Measurements from ENCODE around the gene ABCC5.
"Not testable (repeated sequence)": the region's sequence is repeated elsewhere in the genome, so short reads cannot be mapped to it uniquely, and the experiment has no call there.

ABCC5 gene

DNA sequence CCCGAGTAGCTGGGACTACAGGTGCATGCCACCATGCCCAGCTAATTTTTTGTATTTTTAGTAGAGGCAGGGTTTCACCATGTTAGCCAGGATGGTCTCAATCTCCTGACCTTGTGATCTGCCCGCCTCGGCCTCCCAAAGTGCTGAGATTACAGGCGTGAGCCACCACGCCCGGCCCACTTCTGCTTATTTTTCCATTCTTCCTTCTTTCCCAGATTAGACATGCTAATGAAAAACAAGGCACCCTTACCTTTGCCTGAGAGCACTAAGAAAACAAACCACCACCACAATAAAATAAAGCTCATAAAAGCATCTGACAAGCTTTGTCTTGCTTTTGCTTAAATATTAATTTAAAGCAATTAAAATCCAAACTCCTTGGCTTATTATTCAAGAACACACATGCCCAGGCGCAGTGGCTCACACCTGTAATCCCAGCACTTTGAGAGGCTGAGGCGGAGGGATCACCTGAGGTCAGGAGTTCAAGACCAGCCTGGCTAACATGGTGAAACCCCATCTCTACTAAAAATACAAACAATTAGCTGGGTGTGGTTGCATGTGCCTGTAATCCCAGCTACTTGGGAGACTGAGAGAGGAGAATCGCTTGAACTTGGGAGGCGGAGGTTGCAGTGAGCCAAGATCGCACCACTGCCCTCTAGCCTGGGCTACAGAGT lies 10.4 kb downstream of the ABCC5 start:
- not testable (repeated sequence) for H3K4me3 Mint-ChIP-seq, DNase-seq, H3K27ac Mint-ChIP-seq, H3K9me3 Mint-ChIP-seq, H3K27me3 Mint-ChIP-seq
- Mint-ChIP-seq H3K36me3 (peaks cover 12% of the 10 kb centered on the region), H3K4me1 (peaks cover 10% of the 10 kb centered on the region)
- CTCF ChIA-PET, result interaction anchor here (1.7 to 2.9 kb wide), 2 partner anchors 9 to 220 kb away, joined by 3 to 13 read pairs; no protein-coding TSS in a partner anchor

DNA sequence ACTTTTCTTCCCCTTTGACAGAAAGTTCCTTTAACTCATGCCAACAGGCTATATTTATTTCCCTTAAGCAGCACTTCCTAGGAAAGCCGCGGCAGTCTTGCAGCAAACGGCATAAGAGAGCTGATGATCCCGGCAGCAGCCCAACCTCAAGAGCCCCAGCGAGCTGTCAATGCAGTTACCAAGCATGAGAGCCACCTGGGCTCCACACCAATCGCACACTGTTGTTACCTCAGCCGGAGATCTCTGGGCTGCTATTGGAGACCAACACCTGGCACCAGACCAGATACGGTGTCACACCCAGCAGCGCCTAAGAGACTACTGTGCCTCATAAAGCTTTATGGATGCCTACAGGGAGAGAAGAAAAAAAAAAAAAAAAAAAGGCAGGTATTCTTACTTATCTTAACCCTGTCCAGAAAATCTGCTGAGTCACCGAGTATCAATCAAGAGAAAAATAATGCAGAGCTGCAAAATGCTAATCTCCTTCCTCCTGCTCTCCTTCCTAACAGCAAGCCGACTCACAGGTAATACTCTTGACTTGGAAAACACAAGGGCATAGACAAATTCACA lies 11.7 kb downstream of the ABCC5 start:
- H3K27me3 Mint-ChIP-seq, result no peaks in the 10 kb centered on the region
- H3K9me3 Mint-ChIP-seq, result no peaks in the 10 kb centered on the region
- peaks cover 12% of the 10 kb centered on the region for H3K36me3 Mint-ChIP-seq
- peak overlapping the region; percentile 5 for H3K27ac Mint-ChIP-seq
- CTCF ChIA-PET, result interaction anchor here (0.7 to 2.9 kb wide), 4 partner anchors 10 to 222 kb away, joined by 3 to 13 read pairs (median 5); partner anchors contain the start of gene ABCC5
- DNase-seq, result peak; percentile 32
- no peak overlapping the region for H3K4me3 Mint-ChIP-seq
- peaks cover 10% of the 10 kb centered on the region for H3K4me1 Mint-ChIP-seq

DNA sequence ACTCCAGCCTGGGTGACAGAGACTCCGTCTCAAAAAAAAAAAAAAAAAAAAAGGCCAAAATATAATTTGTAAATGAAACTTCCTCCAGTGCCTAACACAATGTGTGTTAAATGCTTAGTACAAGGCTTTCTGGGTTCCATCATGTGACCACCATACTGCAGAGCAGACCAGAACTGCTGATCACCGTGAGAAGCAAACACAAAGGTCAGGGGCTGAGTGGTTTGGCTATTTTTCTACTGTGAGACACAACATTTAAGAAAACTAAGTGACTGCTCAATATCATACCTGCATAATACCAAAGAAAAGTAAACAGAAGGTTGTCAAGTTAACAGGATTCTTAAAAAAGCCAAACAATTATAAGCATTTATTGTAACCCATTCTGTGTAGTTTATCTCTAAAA lies 13.2 kb downstream of the ABCC5 start:
- no peak for DNase-seq
- CTCF ChIA-PET, result interaction anchor here (1.8 kb wide), 1 partner anchor 13 kb away, joined by 7 read pairs; the partner anchor contains the start of gene ABCC5
- Mint-ChIP-seq H3K27me3 (no peaks in the 10 kb centered on the region), H3K27ac (no peak overlapping the region), H3K9me3 (no peaks in the 10 kb centered on the region), H3K4me1 (peaks cover 10% of the 10 kb centered on the region), H3K4me3 (no peak overlapping the region), H3K36me3 (peaks cover 10% of the 10 kb centered on the region)

DNA sequence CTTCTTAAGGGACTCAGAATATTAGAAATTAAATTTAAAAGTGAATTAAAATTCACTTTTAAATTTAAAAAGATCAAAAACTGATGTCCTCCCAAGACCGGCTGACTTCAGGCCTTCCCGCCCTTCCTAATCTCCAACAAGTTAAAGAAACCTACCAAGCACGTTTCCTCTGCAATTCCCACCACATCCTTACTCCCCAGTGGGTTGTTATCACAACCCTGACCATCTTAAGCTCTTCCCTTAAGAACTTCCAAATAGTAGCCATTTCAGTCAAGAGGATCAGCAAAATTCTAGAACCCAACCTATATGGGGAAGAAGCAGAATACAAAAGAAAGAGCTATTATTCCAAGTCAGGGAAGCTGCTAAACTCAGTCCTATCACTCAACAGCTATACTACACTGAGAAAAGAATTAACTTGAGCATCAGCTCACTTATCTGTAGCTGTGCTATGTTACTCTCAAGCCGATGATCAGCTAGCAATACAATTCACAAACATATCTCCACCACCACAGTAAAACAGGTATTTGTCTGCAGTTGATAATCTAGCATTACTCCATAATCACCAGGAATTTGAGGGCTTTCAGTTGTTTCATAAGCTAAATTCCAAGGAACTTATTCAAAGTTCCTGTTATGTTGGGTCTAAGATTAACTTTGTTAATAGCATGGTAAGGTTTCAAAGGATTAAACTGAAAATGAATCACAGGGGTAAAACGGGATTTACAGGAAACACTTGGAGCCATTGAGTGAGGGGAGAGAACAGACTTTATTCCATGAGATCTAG lies 14.3 kb downstream of the ABCC5 start:
- no peaks in the 10 kb centered on the region for H3K9me3 Mint-ChIP-seq
- H3K4me3 Mint-ChIP-seq, result no peak overlapping the region
- no peak for DNase-seq
- no peaks in the 10 kb centered on the region for H3K27me3 Mint-ChIP-seq
- peaks cover 6% of the 10 kb centered on the region for H3K36me3 Mint-ChIP-seq
- no peak overlapping the region for H3K27ac Mint-ChIP-seq
- CTCF ChIA-PET, result no interaction called here
- H3K4me1 Mint-ChIP-seq, result peaks cover 10% of the 10 kb centered on the region

DNA sequence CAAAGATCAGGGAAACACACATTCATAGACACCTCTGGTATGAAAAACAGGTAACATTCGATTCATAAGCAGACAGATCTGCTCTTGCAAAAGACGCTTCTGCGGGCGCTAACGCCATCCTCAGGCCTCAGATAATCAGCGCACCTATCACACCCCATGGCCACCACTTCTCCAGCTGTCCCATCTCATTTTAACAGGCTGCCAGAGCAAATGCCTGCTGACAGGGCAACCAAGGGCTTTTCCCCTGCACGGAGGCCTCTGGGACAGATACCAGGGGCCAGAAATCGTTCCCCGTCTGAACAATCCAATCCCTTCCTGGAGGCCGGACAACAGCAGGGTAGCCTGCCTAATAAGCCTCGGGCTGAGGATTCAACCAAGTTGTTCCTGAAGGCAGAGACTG lies 15.2 kb downstream of the ABCC5 start:
- CTCF ChIA-PET, result interaction anchor here (0.7 kb wide), 1 partner anchor 98 kb away, joined by 3 read pairs; no protein-coding TSS in a partner anchor
- no peaks in the 10 kb centered on the region for H3K9me3 Mint-ChIP-seq
- H3K27ac Mint-ChIP-seq, result no peak overlapping the region
- no peak for DNase-seq
- H3K4me1 Mint-ChIP-seq, result peaks cover 10% of the 10 kb centered on the region
- no peak overlapping the region for H3K4me3 Mint-ChIP-seq
- H3K36me3 Mint-ChIP-seq, result peaks cover 4% of the 10 kb centered on the region
- H3K27me3 Mint-ChIP-seq, result no peaks in the 10 kb centered on the region

DNA sequence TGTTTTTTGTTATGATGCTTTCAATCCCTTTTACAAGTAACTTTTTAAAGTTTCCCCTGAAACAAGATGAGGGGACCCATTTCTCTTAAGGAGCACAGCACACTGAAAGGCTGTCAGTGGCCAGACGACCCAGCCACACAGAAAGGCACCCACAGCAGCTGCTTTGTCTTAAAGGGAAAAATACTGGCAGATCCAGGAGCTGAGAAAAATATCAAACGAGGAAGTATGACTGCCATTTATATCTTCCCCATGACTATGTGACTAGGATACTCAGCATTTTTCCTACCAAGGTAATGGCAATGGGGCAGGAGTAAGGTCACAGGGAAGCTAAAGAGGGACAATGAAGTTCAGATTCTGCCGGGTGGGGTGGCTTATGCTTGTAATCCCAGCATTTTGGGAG lies 15.9 kb downstream of the ABCC5 start:
- no peak for DNase-seq
- no peak overlapping the region for H3K27ac Mint-ChIP-seq
- CTCF ChIA-PET, result interaction anchor here (0.7 kb wide), 1 partner anchor 98 kb away, joined by 3 read pairs; no protein-coding TSS in a partner anchor
- no peaks in the 10 kb centered on the region for H3K9me3 Mint-ChIP-seq
- H3K36me3 Mint-ChIP-seq, result peaks cover 4% of the 10 kb centered on the region
- no peak overlapping the region for H3K4me3 Mint-ChIP-seq
- H3K27me3 Mint-ChIP-seq, result no peaks in the 10 kb centered on the region
- H3K4me1 Mint-ChIP-seq, result peaks cover 10% of the 10 kb centered on the region

DNA sequence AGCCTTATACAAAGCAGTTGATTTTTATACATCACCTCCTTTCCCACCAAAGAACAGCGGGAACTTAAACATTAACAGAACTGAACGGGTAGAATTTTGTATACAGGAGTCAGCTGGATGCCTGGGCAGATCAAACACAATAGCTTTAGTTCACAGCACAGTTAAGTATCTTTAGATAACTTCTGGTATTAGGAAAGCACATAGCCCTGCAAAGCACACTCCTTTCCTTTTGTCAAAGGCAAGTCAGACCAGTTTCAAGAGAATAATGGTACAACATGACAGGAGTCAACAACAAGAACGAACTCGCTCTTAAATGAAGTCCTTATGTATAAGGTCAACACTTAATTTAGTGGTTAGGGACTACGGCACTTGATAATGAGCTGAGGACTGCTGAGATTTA lies 26.3 kb downstream of the ABCC5 start:
- Mint-ChIP-seq H3K4me1 (peaks cover 2% of the 10 kb centered on the region), H3K9me3 (no peaks in the 10 kb centered on the region), H3K4me3 (no peak overlapping the region), H3K27ac (no peak overlapping the region), H3K36me3 (peaks cover 9% of the 10 kb centered on the region), H3K27me3 (no peaks in the 10 kb centered on the region)
- DNase-seq, result no peak
- CTCF ChIA-PET, result interaction anchor here (0.6 kb wide), 1 partner anchor 8 kb away, joined by 3 read pairs; no protein-coding TSS in a partner anchor

DNA sequence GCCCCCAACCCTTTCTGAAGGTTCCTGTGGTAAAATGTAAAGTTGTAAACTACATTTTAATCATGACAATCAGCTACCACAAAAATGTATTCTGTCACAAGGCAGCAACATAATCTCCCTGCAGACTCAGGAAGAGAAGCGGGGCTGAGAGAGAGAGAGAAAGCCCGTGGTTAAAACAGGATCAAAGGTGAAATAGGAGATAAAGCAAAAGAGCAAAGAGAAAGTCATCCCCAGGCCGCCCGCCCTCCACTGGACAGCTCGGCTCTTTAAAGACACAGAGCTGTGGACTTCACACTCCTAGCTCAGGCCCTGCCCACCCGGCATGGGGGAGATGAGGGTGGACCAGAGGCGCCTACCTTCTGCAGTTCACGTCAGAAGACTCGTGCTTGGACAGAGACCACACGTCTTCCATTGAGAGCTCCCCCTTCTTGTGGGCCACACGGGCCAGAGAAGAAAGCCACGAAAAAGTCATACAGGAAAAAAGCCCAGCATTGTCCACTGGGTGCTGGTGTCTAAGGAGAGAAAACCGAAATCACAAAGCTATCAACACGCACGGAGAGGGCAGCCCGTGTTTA lies 29.4 kb downstream of the ABCC5 start:
- Mint-ChIP-seq H3K36me3 (peaks cover 9% of the 10 kb centered on the region), H3K27ac (no peak overlapping the region), H3K9me3 (no peaks in the 10 kb centered on the region), H3K4me3 (no peak overlapping the region), H3K27me3 (no peaks in the 10 kb centered on the region), H3K4me1 (peaks cover 10% of the 10 kb centered on the region)
- CTCF ChIA-PET, result interaction anchor here (1.0 kb wide), 1 partner anchor 30 kb away, joined by 3 read pairs; the partner anchor contains the start of gene ABCC5
- DNase-seq, result no peak

DNA sequence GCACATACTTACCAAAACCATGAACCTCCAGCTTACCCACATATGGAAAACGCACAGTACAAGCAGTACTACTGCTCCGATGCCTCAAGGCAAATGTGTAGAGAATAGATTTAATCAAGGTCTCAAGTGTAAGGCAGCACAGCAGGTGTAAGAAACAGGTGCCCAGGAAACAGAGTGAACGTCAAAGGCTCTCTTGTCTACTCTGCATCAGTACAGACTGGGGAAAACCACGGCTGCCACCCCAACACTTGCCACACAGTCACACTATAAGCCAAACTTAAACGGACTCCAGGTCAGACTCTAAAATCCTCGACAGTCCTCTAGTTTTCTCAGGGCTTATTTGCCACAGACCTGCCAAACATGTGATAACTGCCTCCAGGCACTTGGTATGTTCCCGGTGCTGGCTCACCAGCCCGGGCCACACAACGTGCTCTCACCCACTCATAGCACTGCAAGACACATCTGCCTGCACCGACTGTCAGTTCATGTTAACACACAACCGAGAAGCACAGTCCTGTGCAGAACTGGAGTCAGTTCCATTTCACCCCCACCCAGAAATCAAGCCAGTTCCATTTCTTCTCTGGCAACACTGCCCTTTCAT lies 30.6 kb downstream of the ABCC5 start:
- Mint-ChIP-seq H3K4me3 (no peak overlapping the region), H3K27me3 (no peaks in the 10 kb centered on the region), H3K36me3 (peaks cover 9% of the 10 kb centered on the region), H3K4me1 (peaks cover 10% of the 10 kb centered on the region), H3K27ac (no peak overlapping the region), H3K9me3 (no peaks in the 10 kb centered on the region)
- no peak for DNase-seq
- CTCF ChIA-PET, result no interaction called here

DNA sequence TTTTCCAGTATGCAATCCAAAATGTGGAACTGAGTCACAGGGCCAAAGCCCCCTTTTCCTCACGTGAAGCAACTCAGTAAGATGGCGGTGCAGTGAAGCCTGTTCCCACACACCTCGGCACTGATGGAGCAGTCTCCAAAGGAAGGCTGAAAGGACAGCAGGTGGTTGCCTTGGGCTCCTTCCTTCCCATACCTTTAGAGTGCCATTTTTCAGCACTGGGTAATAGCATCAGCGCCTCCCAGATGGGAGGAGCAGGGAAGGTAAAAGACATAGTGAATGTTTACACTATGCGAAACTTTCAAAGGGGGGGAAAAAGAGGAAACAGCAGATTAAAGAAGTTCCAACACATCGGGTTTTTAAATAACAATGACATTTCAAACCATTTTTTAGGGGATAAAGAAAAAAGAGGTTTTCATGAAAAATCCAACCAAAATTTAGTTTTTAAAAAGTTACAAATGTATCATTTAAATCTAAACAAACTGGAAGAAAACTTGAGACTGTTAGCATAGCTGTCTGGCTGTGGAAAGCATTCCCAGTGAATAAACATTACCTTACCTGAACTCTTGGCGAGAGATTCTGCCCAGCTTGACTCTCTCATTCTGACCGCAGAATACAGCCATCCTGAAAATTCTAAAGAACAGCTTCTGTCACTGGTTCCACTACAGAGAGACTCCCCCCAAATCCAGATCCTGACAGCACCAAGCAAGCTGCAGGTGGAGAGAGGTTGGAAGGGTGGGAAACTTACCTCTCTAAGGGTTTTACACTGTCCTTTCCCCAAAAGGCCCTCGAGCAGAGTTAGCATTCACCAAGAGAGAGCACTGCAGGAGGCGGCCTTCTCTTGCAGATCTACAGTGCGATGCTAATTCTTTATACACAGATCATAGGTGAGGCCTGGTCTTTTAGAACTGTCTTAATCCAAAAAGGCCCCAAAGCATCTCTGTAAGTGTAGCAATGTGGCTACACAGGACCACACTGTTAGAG lies 32.6 kb downstream of the ABCC5 start:
- H3K9me3 Mint-ChIP-seq, result no peaks in the 10 kb centered on the region
- H3K4me3 Mint-ChIP-seq, result no peak overlapping the region
- H3K27me3 Mint-ChIP-seq, result no peaks in the 10 kb centered on the region
- CTCF ChIA-PET, result no interaction called here
- no peak for DNase-seq
- peaks cover 9% of the 10 kb centered on the region for H3K36me3 Mint-ChIP-seq
- no peak overlapping the region for H3K27ac Mint-ChIP-seq
- peaks cover 10% of the 10 kb centered on the region for H3K4me1 Mint-ChIP-seq

DNA sequence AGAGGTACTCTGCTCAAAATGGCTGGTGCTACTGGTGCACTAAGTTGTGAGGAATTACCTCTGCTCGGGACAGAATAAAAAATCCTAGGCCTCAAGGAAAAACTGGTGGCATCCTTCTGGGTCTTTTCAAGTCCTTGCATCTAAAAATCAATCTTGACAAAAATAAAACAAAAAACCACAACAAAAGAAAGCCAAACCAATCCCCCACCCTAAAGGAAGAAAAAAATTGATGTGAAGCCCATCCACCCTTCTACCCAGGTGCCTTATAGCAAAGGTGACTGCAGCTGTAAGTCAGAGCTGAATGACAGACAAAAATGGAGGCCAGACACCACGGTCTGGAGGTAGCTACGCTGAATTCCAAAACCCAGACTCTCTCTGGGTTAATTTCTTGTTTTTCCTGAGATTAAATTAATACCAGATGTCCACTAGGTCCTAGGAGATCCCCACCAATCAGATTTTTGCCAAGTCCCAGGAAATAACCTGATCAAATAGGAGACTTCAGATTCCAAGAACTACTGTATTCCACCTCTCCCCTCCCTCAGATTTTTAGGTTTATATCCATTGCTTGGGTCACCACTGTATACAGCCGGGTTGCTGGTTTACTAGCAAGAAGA lies 33.5 kb downstream of the ABCC5 start:
- DNase-seq, result no peak
- Mint-ChIP-seq H3K27ac (no peak overlapping the region), H3K4me1 (peaks cover 10% of the 10 kb centered on the region), H3K9me3 (no peaks in the 10 kb centered on the region), H3K4me3 (no peak overlapping the region), H3K36me3 (peaks cover 9% of the 10 kb centered on the region), H3K27me3 (no peaks in the 10 kb centered on the region)
- CTCF ChIA-PET, result no interaction called here

DNA sequence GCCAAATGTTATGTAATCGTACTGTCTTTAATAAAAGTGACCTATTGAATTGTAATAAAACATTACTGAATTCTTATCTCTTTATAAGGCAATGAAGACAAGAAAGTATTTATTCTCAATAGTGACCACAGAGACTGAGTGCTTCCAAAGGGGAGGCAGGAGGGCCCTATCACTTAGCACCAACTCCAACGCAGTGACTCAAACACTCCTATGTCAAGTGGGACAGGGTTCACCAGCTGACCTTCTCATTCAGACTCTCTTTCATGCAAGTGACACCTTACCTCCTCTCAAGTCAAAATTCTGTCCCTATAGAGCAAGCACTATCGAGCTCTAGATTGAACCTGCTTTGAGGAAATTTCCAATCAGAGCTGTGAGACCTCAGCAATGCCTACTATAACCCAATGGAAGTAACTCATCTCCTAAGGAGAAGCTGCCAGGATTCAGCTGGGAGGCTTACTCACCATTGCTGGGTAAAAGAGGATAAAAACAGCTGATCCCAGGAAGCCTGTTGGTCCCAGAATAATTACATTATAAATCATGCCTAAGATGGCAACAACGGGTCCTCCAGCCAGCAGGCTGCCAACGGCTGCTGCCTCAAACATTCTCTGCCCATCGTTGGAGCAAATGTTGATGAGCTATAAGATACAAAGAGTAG lies 35.6 kb downstream of the ABCC5 start:
- H3K4me3 Mint-ChIP-seq, result no peak overlapping the region
- CTCF ChIA-PET, result no interaction called here
- H3K9me3 Mint-ChIP-seq, result no peaks in the 10 kb centered on the region
- H3K36me3 Mint-ChIP-seq, result no peaks in the 10 kb centered on the region
- peaks cover 8% of the 10 kb centered on the region for H3K4me1 Mint-ChIP-seq
- no peak for DNase-seq
- H3K27me3 Mint-ChIP-seq, result no peaks in the 10 kb centered on the region
- H3K27ac Mint-ChIP-seq, result no peak overlapping the region
